Measurements from ENCODE around the gene SLC17A8. TPM values are rescaled to one million over a fixed set of nuclear protein-coding genes. Genes with fewer than 3 reads are reported as not detected.

Gene SLC17A8
- total RNA-seq, 1 donor from 2014 or later: not detected

DNA sequence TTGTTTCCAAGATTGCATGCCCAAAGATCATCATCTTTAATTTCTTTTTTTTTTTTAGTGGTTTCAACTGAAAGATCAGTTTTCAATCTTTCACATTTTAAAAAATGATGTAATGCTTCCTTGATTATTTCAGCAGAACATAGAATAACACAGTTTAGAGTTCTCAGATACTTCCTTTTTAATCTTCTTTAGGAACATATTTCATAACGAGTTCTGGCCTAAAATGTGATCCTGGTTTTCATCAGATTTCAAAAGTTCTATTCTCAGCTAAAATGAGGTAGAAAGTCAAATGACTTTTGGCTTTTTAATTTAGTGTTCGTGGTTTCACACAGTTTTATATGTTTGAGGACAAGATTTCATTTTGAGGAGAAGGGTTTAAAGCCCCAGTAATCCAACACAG is 76.8 kb downstream of the SLC17A8 start:
- no peak for ATAC-seq

DNA sequence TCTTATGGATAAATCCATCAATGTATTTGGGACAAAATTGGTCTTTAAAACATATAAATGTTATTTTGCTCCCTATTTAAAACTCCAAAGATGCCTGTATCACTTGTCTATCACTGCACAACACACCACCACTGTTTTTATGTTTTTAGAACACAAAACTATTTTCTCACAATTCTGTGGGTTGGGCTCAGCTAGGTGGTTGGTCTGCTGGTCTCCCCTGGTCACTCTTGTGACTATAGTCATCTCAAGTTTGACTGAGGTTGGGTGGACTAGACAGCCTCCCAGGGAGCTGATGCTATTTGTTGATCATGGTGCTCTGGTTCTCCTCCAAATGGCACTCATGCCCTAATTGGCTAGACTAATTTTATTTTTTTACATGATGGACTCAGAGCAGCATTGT is 77.3 kb downstream of the SLC17A8 start:
- no peak for ATAC-seq

DNA sequence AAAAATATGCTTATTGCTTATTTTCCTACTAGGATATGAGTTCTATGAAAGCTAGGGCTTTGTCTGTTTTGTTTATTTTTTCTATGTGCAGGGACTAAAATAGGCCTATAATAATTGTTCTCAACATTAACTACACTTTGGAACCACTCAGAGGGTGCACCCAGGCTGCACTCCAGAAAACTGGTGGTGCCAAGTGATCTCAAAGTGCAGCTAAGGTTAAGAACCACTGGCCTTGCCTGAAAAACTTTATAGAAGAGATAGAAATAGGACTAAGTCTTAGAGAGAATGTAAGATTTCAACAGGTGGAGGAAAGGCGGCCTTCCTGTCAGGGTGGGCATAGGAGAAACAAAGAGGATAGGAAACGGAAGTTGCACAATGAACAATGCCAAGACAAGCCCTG is 79.1 kb downstream of the SLC17A8 start:
- ATAC-seq: no peak

DNA sequence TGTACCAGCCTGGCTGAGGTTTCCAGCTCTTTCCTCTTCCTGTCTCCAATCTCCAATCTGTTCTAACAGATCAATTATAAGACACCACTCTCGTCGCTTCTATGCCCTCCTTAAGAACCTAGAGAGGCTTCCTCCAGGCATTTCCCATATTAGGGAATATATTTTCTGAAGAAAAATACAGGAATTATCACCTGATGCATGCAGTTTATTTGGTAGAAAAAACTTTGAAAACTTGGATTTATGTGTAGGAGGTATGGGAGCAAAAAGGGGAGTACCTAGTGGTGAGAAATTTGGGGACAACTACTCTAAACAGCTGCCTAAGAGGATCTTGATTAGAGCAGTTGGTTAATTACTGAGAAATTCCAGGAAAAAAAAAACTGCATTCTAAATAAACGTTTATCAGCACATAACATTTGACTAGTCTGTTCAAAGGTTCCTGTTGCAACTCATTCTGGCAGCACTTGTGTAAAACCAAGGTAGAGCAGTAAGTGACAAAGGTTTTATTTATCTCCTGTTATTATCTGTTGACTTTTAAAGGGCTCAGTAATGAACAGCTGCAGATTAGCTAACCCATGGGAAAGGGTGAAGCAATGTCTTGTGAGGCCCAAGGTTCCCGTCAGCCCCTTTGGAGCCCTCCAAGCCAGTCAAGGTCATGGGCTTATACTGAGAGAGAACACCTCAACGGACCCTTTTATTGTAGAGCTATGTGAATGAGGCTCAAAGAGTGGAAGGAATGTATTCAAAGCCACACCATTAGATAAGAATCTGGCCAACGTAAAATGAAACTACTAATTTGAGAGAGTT is 80.4 kb downstream of the SLC17A8 start:
- ATAC-seq: no peak

DNA sequence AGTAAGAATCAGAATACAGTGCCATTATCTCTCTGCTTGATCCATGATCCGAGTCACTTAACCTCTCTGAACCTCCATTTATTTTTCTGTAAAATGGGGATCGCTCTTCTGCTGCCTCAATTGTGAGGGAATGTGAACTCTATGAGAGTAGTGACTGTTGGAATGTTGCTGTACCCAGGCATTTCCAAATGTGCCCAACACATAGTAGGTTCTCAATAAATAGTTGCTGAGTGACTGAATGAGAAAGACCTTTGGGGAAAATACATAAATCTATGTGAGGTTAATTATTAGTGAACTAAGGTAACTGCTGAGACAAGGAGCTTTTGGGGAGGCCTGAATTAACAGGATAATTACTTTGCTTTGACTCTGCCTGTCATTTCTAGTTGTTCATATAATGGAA is 82.9 kb downstream of the SLC17A8 start:
- ATAC-seq: no peak

DNA sequence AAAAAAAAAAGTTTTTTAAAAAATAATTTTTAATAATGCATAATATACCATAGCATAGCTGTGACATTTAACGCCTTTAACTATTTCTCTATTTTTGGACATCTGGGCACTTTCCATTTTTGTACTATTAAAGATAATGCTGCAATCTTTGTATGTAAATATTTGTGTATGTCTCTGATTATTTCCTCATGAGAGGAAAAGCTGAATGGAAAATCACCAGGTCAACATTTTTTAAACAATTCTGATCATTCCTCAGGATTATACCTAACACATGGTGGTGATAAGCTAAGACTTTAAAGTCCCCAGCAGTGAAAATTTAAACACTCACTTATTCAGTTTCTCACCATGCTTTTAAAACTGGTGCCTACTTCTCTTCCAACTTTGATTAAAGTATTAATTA is 85.5 kb downstream of the SLC17A8 start:
- ATAC-seq: no peak

DNA sequence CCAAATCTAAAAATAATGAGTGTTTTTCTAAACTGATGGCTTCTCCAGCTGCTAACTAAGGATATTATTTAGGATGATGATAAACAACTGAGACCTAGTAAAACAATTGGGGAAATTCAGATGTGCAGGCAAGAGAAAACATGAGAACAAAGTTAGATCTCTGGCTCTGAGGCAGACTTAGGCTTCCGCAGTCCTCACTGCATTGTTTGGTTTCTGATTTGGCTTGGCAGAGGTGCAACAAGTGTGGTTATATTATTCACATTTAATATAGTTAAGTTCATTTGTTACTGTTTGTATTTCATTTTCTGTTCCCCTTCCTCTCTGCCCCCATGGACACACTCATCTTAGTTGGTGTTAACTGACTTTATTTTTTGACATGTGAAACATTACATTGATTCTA is 86.6 kb downstream of the SLC17A8 start:
- ATAC-seq: no peak

DNA sequence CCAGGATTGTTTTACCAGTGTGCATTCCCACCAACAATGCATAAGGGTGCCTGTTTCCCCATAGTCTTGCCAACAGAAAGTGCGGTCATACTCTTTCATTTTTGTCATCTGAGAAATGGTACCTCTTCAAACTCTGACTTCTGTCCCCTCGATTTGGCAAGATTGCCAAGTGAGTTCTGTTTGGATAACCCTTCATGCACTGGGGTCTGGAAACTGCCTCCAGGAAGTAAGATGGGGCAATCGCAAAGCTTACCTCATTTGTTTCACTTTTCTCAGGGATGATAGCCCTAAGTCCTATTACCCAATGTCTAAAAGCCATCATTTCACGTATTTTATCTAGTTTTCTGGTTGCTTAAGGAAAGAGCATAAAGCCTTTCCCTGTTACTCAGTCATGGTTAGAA is 88.2 kb downstream of the SLC17A8 start:
- no peak for ATAC-seq

DNA sequence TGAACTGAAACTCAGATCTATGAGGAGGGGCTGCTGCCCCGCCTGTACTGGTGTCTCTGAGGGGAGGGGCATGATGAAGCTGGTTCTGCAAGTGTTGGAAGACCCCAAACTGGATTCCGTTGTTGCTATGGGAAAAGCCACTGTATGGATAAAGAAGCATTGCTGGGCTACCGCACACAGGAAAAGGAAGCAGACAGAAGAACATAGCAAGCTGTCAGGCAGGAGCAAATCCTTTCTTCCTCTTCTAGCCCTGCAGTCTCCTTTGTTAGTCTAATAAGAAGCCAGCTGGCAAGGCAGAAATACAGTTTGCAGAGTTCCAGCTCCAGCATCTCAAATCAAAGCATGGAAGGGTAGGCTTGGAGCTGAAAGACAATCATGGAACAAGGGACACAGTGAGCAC is 90.5 kb downstream of the SLC17A8 start:
- no peak for ATAC-seq

DNA sequence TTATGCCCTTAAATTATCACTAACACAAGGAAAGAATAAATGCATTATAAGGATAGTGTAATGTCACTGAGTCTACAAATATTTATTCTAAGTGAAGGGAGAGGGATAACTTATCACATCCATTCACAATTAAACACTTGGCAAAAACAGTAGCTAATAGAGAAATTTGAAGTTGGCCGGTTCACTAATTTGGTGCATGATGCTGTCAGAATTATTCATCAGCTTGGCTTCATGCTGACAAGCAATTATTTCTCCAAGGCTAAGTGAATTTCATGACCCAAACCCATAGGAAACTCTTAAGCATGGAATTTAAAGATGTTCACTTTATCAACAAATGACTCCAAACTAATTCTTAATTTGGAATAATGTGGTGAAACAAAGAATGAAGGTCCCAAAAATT is 91.8 kb downstream of the SLC17A8 start:
- no peak for ATAC-seq

DNA sequence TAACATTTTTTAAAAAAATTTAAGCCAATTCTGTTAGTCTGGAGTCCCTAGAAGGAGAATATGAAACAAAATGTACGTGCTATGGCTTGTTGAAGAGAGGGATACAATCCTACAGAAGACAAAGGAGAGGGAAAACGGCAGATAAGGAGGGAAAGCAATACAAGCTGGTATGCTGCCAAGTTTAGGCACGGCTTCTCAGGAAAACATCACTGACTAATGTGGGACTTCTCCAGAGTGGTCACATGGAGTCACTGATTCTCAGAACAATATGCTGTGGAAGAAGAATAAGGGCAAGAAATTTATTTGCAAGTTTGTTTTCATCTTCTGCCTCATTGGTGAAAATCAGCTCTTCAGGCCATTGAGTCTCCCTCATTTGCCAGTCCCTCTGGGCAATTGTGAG is 93.9 kb downstream of the SLC17A8 start:
- ATAC-seq: no peak

DNA sequence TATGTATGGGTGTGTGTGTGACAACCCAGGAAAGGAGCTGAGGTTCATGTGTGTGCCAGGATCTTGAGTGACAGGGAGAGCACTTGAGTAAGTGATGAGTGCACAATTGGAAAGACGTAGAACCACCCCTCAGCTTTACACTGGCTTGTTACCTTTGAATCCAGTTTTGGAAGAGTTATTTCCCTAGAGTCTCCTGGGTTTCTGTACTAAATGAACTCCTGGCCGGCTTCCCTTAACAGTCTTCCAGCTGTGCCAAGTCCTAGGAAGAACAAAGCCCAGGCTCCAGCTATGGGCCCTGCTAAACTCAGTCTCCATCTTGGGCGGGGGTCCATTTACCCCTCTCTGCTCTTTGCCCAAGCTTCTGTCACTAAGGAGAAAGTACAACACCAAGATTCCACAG is 97.1 kb downstream of the SLC17A8 start:
- ATAC-seq: no peak

DNA sequence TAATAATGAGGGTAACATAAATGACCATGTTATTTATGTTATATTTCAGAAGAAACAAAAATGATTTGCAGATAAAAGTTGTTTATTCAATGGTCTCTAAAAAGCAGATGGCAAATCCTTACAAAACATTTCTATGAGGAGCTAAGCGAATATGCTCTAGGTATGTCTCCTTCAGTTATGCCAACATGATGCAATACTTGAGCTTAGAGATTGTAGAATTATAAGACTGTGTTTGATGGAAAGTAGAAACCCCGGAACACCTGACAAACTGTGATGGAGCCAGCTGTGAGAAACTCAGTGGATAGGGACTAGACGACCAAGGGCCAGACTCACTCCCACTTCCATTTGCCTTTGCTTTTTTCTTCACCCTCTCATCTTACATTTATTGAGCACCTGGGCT is 99.0 kb downstream of the SLC17A8 start:
- ATAC-seq: no peak

DNA sequence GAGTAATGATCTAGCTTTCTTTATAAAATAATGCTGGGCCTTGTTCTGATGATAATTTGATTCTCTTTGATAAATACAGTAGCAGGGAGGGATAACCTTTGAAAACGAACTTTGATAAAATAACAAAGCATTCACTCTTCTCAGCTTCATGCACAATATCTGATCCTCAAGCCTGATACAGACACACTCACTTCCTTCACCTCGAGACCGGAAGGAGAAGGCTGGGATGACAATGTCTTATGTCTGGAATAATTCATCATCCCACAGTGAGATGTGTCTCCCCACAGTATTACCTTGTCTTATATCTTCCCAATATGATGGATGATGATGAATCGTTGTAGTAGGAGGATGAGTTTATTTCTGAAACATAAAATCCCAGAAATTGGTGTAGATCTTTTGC is 101.3 kb downstream of the SLC17A8 start:
- no peak for ATAC-seq

DNA sequence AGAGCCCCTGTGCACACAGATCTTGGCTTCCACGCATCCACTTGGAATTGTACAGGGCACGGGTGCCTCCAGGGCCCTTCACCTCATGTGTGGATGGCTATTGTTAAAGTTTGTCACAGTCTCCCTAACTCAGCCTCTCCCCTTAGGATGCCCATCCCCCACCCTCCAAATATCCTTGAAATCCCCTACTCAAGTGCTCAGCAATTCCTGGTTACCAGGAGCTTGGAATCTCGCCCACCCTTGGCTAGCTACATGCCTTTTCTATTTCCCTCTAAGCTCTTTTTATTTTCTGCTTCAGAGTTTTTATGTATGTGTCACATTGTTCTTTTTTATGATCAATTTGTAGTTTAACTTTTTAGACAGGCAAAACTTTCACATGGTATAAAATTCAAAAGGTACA is 103.8 kb downstream of the SLC17A8 start:
- no peak for ATAC-seq

DNA sequence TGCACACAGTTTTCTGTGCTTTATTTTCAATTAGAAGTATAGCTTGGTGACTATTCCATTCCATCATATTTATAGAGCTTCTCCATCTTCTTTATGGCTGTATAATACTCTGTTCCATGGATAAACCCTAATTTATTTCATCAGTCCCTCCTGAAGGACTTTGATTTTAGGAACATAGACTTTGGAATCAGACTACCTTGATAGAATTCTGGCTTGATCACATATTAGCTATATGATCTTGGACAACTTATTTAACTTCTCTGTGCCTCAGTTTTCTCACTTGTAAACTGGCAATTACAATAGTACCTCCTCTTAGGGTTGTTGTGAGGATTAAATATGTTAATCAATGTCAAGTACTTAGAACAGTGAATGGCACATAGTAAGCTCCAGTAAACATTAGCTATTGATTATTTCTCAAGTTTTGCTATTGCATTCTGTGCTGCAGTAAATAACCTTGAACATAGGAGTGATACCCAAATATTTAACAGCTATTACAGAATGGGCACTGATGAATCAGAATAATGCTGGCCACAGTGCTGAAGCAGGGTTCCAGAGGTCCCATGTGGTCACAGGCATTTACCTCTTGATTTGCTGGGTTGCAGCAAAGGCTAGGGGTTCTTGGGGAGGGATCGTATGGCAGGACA is 104.6 kb downstream of the SLC17A8 start:
- no peak for ATAC-seq

DNA sequence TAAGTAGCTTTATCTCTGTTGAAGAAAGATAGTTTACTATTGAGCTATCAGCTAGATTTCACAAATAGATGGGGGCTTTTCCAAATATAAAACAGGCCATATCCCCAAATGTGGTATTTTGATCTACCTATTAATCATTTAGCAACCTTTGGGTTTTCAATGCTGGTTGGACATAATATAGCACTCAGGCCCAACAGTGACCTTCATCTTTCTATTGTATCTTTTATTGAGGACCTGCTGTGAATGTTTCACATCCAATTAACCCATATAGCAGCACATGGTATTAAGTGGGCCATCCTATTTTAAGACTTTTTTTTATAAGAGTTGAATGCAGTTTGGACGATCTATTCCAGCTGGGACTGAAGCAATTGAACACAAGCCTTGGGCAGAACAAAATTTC is 106.8 kb downstream of the SLC17A8 start:
- ATAC-seq: no peak

DNA sequence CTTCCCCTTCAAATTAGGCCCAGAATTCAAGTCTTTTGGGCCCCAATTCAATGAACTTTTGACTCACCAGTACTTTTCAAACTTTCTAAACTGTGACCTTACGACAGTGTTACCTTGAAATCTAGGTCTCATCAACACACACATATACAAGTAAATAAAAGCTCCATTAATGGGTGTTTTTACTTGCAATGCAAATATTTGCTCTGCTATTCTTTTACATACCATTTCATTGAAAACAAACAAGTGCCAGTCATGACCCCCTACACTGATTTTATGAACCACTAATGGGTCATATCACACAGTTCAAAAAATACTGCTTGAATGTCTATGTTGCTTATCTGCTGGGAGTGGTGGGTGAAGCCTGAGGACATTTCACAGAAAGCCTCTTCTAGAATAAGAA is 107.7 kb downstream of the SLC17A8 start:
- ATAC-seq: no peak

DNA sequence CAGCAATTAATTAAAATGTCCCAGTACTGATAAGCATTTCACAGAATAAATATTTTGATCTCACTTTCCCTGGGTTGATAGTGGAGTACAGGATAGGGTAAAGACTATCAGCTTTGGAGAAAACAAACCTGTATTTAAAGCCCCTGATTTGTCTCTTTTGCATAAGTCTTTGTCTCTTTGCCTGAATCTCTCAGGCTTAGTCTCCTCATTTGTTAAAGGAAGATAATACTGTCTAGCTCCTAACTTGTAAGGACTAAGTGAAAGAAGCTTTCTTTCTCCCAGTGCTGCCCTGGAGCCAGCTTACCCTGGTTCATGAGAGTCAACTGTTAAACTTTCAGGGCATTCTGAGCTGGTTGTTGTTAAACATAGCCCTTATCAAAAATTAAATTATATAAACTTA is 111.3 kb downstream of the SLC17A8 start:
- no peak for ATAC-seq

Other genes with a start within 250 kb of the SLC17A8 start
- 13.5 TPM for gene BLTP3B, start 214.2 kb upstream of the SLC17A8 start, total RNA-seq
- gene ACTR6, start 156.3 kb upstream of the SLC17A8 start, total RNA-seq: 20.4 TPM
- 0.68 TPM for gene DEPDC4, start 90.0 kb upstream of the SLC17A8 start, total RNA-seq
- gene SCYL2, start 89.9 kb upstream of the SLC17A8 start, total RNA-seq: 29.3 TPM
- not detected for gene NR1H4, start 116.8 kb downstream of the SLC17A8 start, total RNA-seq
- 4.7 TPM for gene GAS2L3, start 216.6 kb downstream of the SLC17A8 start, total RNA-seq